ENCODE data around the gene SLC6A1. TPM values are rescaled to one million over a fixed set of nuclear protein-coding genes. Genes with fewer than 3 reads are reported as not detected.

The SLC6A1 gene
- total RNA-seq, 4 donors from 2014 or later = 3.9 to 7.3 (median 5.4) TPM

- no peaks in the 10 kb centered on the region for H3K4me1 ChIP-seq
- TF ChIP-seq CTCF (IDR thresholded peaks at IDR 0.05) (no peak), POLR2A (IDR thresholded peaks at IDR 0.05) (no peak), EP300 (IDR thresholded peaks at IDR 0.05) (no peak)
- no peak for DNase-seq (ENCODE audit: low spot score in 2 of 2)
- WGBS, 2 donors = 77 to 78% methylated on average over 5 of the region's 5 CpGs
- no peak overlapping the region for H3K4me3 ChIP-seq
- no peaks in the 10 kb centered on the region for H3K9me3 ChIP-seq
- no peaks in the 10 kb centered on the region for H3K36me3 ChIP-seq
- no peaks in the 10 kb centered on the region for H3K27me3 ChIP-seq
- H3K27ac ChIP-seq = no peak overlapping the region
These were observed 22.1 kb upstream of the SLC6A1 start for GRCh38 chr3:10970306-10970960.

GRCh38 chr3:10972072-10972782, 20.3 kb upstream of the SLC6A1 start:
- Histone ChIP-seq H3K27ac (no peak overlapping the region), H3K36me3 (no peaks in the 10 kb centered on the region), H3K27me3 (no peaks in the 10 kb centered on the region), H3K4me1 (no peaks in the 10 kb centered on the region), H3K4me3 (no peak overlapping the region), H3K9me3 (no peaks in the 10 kb centered on the region)
- 22 to 37% methylated on average over 10 of the region's 10 CpGs for WGBS, 2 donors
- no peak for DNase-seq (ENCODE audit: low spot score in 2 of 2)
- no peak for TF ChIP-seq CTCF (IDR thresholded peaks at IDR 0.05)
- TF ChIP-seq POLR2A (IDR thresholded peaks at IDR 0.05) = no peak
- no peak for TF ChIP-seq EP300 (IDR thresholded peaks at IDR 0.05)

DNA sequence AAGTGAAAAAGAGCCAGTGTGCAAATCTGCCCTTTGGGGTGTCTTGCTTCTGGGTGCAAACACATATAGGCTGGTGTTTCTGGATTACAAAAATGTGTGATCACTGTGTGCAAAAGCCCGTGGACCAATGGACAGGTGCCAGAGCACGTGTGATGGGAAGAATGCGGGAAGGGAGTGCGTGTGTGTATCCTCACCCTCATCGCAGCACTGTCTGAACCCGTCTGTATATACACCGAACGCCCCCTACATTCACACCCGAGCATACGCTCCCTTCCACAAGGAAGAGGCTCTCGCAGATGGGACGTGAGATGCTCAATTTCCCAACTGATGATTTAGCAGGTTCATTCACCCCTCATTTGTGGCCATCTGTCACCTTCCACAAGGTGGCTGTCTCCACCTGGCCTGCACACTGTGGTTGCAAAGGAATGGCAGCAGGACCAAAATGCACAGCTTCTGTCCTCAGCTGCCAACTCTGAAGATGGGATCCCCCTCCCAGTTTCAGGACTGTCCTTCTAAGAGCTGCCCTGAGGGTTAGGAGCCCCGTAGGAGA, 19.4 kb upstream of the SLC6A1 start:
- no peaks in the 10 kb centered on the region for H3K9me3 ChIP-seq
- no peaks in the 10 kb centered on the region for H3K36me3 ChIP-seq
- no peaks in the 10 kb centered on the region for H3K27me3 ChIP-seq
- TF ChIP-seq POLR2A (IDR thresholded peaks at IDR 0.05) (no peak), EP300 (IDR thresholded peaks at IDR 0.05) (no peak), CTCF (IDR thresholded peaks at IDR 0.05) (no peak)
- H3K27ac ChIP-seq = no peak overlapping the region
- no peak for DNase-seq (ENCODE audit: low spot score in 2 of 2)
- H3K4me3 ChIP-seq = no peak overlapping the region
- no peaks in the 10 kb centered on the region for H3K4me1 ChIP-seq
- WGBS, 2 donors = 73% methylated on average over 13 of the region's 13 CpGs

DNA sequence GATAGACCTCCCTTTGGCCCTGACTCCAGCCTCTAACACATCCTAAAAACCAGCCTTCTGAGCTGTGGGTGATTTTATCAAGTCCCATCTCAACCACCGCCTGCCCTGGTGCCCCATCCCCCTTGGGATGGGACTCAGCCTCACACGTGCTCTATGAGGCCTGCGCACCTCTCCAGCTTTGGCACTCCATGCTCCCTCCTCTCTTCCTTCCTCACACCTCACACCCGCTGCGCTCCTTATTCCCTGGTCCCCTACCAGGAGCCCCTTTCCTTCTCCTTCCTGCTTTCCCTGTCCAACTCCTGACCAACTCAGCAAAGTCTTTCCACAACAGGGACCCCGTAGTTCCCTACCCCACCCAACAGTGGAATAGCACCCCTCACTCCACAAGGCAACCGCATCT, 18.4 kb upstream of the SLC6A1 start:
- H3K27me3 ChIP-seq = no peaks in the 10 kb centered on the region
- H3K9me3 ChIP-seq = no peaks in the 10 kb centered on the region
- no peaks in the 10 kb centered on the region for H3K4me1 ChIP-seq
- TF ChIP-seq POLR2A (IDR thresholded peaks at IDR 0.05) = no peak
- TF ChIP-seq CTCF (IDR thresholded peaks at IDR 0.05) = no peak
- no peak for TF ChIP-seq EP300 (IDR thresholded peaks at IDR 0.05)
- no peak for DNase-seq (ENCODE audit: low spot score in 2 of 2)
- H3K27ac ChIP-seq = no peak overlapping the region
- H3K4me3 ChIP-seq = no peak overlapping the region
- 87 to 88% methylated on average over 7 of the region's 7 CpGs for WGBS, 2 donors
- no peaks in the 10 kb centered on the region for H3K36me3 ChIP-seq

GRCh38 chr3:10974746-10975375, 17.7 kb upstream of the SLC6A1 start:
- TF ChIP-seq POLR2A (IDR thresholded peaks at IDR 0.05) (no peak), CTCF (IDR thresholded peaks at IDR 0.05) (no peak), EP300 (IDR thresholded peaks at IDR 0.05) (no peak)
- Histone ChIP-seq H3K36me3 (no peaks in the 10 kb centered on the region), H3K9me3 (no peaks in the 10 kb centered on the region), H3K27me3 (no peaks in the 10 kb centered on the region), H3K27ac (no peak overlapping the region), H3K4me3 (no peak overlapping the region), H3K4me1 (no peaks in the 10 kb centered on the region)
- DNase-seq (ENCODE audit: low spot score in 2 of 2) = no peak
- 72 to 76% methylated on average over 7 of the region's 7 CpGs for WGBS, 2 donors
